ENCODE results near the gene TPCN1. TPM values are rescaled to one million over a fixed set of nuclear protein-coding genes. Genes with fewer than 3 reads are reported as not detected.

Gene TPCN1
- total RNA-seq, 1 experiment from 2014 or later = 13.5 TPM

GRCh38 chr12:113276306-113276705 is 55.0 kb downstream of the TPCN1 start:
- H3K27me3 Mint-ChIP-seq (ENCODE audit: low read depth) = no peaks in the 10 kb centered on the region
- Histone ChIP-seq H3K23ac (ENCODE audit: insufficient read length, low read depth, low read length) (no peak overlapping the region), H2BK5ac (ENCODE audit: insufficient read length, low read length) (no peak overlapping the region), H4K8ac (replicated peaks; ENCODE audit: insufficient read length, low read depth, low read length) (no peak overlapping the region), H2BK20ac (ENCODE audit: low read depth, low read length, poor library complexity, severe bottlenecking) (no peak overlapping the region), H2BK120ac (ENCODE audit: low read depth, low read length, poor library complexity, severe bottlenecking) (no peak overlapping the region), H3K79me2 (ENCODE audit: insufficient read depth, low read length) (no peaks in the 10 kb centered on the region), H3K9me3 (ENCODE audit: control insufficient read depth, low read depth, low read length) (no peaks in the 10 kb centered on the region), H3K27me3 (ENCODE audit: insufficient read depth, low read length) (no peaks in the 10 kb centered on the region), H3K27ac (ENCODE audit: insufficient read length, low read depth, low read length) (no peak overlapping the region), H3K4me2 (ENCODE audit: insufficient read depth, insufficient read length, low read length) (no peak overlapping the region), H2AK5ac (ENCODE audit: insufficient read length, low read length) (no peak overlapping the region), H4K20me1 (ENCODE audit: control insufficient read depth, insufficient read depth, insufficient read length) (no peaks in the 10 kb centered on the region), H4K5ac (ENCODE audit: insufficient read length, low read depth, low read length) (no peak overlapping the region), H3K18ac (ENCODE audit: insufficient read length, low read depth, low read length) (no peak overlapping the region), H3T11ph (ENCODE audit: low read length) (no peak overlapping the region), H3K4ac (ENCODE audit: low read depth, low read length) (no peak overlapping the region), H3K79me1 (ENCODE audit: insufficient read depth, low read depth, low read length, poor library complexity, severe bottlenecking) (no peaks in the 10 kb centered on the region), H2BK12ac (ENCODE audit: insufficient read length, low read depth, low read length) (no peak overlapping the region), H3K56ac (ENCODE audit: insufficient read length, low read depth, low read length) (no peak overlapping the region), H2BK15ac (ENCODE audit: low read depth, low read length) (no peak overlapping the region), H3K9ac (ENCODE audit: extremely low read depth, insufficient read length, low read length) (no peak overlapping the region), H2AFZ (ENCODE audit: low read length) (no peak overlapping the region), H4K91ac (ENCODE audit: insufficient read length, low read depth, low read length) (no peak overlapping the region), H3K23me2 (ENCODE audit: insufficient read length, low read depth, low read length, poor library complexity, severe bottlenecking) (no peaks in the 10 kb centered on the region), H3K4me1 (ENCODE audit: insufficient read depth, low read length) (no peaks in the 10 kb centered on the region), H3K14ac (ENCODE audit: insufficient read depth, low read length) (no peak overlapping the region)
- WGBS (ENCODE audit: extremely low coverage, insufficient read length, low lambda C conversion rate) = no CpG with 5 or more reads among the region's 8 CpGs
- TF ChIP-seq CTCF (conservative IDR thresholded peaks at IDR 0.05) = no peak
- DNase-seq = no peak
- H3K36me3 Mint-ChIP-seq (ENCODE audit: insufficient read depth in 1 of 3, low read depth in 3 of 3) = peaks cover 4 to 13% (median 11%) of the 10 kb centered on the region in 3 experiments; a peak in 4 of 7 replicates
- H3K4me3 Mint-ChIP-seq = no peak overlapping the region
- no peaks in the 10 kb centered on the region for H3K9me3 Mint-ChIP-seq
- H3K27ac Mint-ChIP-seq = peak overlapping the region in 2 of 3 experiments; percentile 57 to 59; a peak in 1 of 7 replicates
- peaks cover 6 to 13% of the 10 kb centered on the region in 2 experiments for H3K4me1 Mint-ChIP-seq

All from H9 (cell line).